CD4-positive, CD25-positive, alpha-beta regulatory T cell (primary cell): Measurements from ENCODE around the gene ERFL. TPM values are rescaled to one million over a fixed set of nuclear protein-coding genes. Genes with fewer than 3 reads are reported as not detected.

Experiments used
- ATAC-seq, 2 donors: fragments of 150-1000 bp; cut with Tn5 transposase; one replicate each; pipeline ENCODE4 v1.10.0; 2021; ENCODE audit warnings: low read depth in 2 of 2, moderate number of reproducible peaks in 2 of 2, moderate library complexity in 1 of 2
- DNase-seq, 3 donors: peaks; one replicate each; pipeline versions ENCODE4 v3.0.0 to v3.0.0-alpha.2; 2012 to 2022; ENCODE audit warnings: mixed read lengths in 1 of 3
- H3K27ac ChIP-seq: one replicate; pipeline ENCODE4 v1.7.0; 2013; ENCODE audit warnings: mild to moderate bottlenecking, low read length; ENCODE audit not compliant: insufficient read depth, poor library complexity, severe bottlenecking
- H3K27me3 ChIP-seq: one replicate; pipeline ENCODE4 v1.7.0; 2013; ENCODE audit warnings: low read length; ENCODE audit not compliant: control insufficient read depth, insufficient read depth
- H3K36me3 ChIP-seq: one replicate; pipeline ENCODE4 v1.7.0; 2013; ENCODE audit warnings: mild to moderate bottlenecking, low read length, moderate library complexity; ENCODE audit not compliant: control insufficient read depth, insufficient read depth
- H3K4me1 ChIP-seq: 2 replicates; pipeline ENCODE4 v1.7.0; 2013; ENCODE audit warnings: mild to moderate bottlenecking, low read length; ENCODE audit not compliant: insufficient read depth, control insufficient read depth, poor library complexity, severe bottlenecking
- H3K4me3 ChIP-seq: one replicate; pipeline ENCODE4 v1.7.0; 2013; ENCODE audit warnings: low read depth, mild to moderate bottlenecking, low read length, moderate library complexity
- H3K9me3 ChIP-seq, 2 experiments: 1 replicate in 1 of 2; 2 replicates in 1 of 2; pipeline ENCODE4 v1.7.0; 2013; ENCODE audit warnings: low read length in 2 of 2, mild to moderate bottlenecking in 1 of 2, moderate library complexity in 1 of 2; ENCODE audit not compliant: control insufficient read depth in 2 of 2
- H3K27ac Mint-ChIP-seq, 3 donors: one replicate each; pipeline ENCODE4 v1.8.0; 2020 to 2022; ENCODE audit warnings: mild to moderate bottlenecking in 3 of 3, mixed read lengths in 3 of 3, moderate library complexity in 2 of 3
- H3K27me3 Mint-ChIP-seq: one replicate; pipeline ENCODE4 v1.8.0; 2022; ENCODE audit warnings: mild to moderate bottlenecking, mixed read lengths
- H3K36me3 Mint-ChIP-seq: one replicate; pipeline ENCODE4 v1.8.0; 2020; ENCODE audit warnings: mixed read lengths
- H3K4me1 Mint-ChIP-seq, 4 donors: one replicate each; pipeline ENCODE4 v1.8.0; 2020 to 2022; ENCODE audit warnings: mixed read lengths in 4 of 4, mild to moderate bottlenecking in 1 of 4
- H3K4me3 Mint-ChIP-seq, 4 donors: one replicate each; pipeline ENCODE4 v1.8.0; 2020 to 2022; ENCODE audit warnings: mild to moderate bottlenecking in 4 of 4, mixed read lengths in 4 of 4, moderate library complexity in 3 of 4
- H3K9me3 Mint-ChIP-seq, 7 donors: one replicate each; pipeline ENCODE4 v1.8.0; 2020 to 2022; ENCODE audit warnings: mixed read lengths in 7 of 7, mild to moderate bottlenecking in 3 of 7, moderate library complexity in 2 of 7
- polyA plus RNA-seq, 4 donors: library from polyadenylated mRNA; unstranded; fragments of 300-500 nt; fragmentation: Illumina TruSeq; gene quantifications; one replicate each; pipeline ENCODE4 v1.2.3, GENCODE V29; 2021
- total RNA-seq: library from RNA; stranded (reverse); gene quantifications from one replicate; pipeline ENCODE4 v1.2.3, GENCODE V29; 2022

Gene ERFL
- total and polyA plus RNA-seq, 5 donors from 2014 or later: 4.7 TPM; not detected in 4

- DNase-seq: no peak
- peaks cover 42% of the 10 kb centered on the region for H3K36me3 ChIP-seq
- peaks cover 0 to 1% (median 0%) of the 10 kb centered on the region in 7 donors for H3K9me3 Mint-ChIP-seq
- H3K36me3 Mint-ChIP-seq: peaks cover 35% of the 10 kb centered on the region
- no peaks in the 10 kb centered on the region for H3K27me3 ChIP-seq
- H3K27ac ChIP-seq: no peak overlapping the region
- H3K4me3 ChIP-seq: peak overlapping the region; percentile 81
- peak overlapping the region in 1 of 3 donors; percentile 84 for H3K27ac Mint-ChIP-seq
- no peaks in the 10 kb centered on the region for H3K9me3 ChIP-seq
- H3K4me3 Mint-ChIP-seq: peak overlapping the region; percentile 70 to 96 (median 88)
- peaks cover 52% of the 10 kb centered on the region for H3K4me1 ChIP-seq
- no peak for ATAC-seq
- no peaks in the 10 kb centered on the region for H3K27me3 Mint-ChIP-seq
- peaks cover 0 to 65% (median 34%) of the 10 kb centered on the region in 4 donors for H3K4me1 Mint-ChIP-seq
Measured at GRCh38 chr19:41862445-41862986, 65.7 kb downstream of the ERFL start.

- Histone ChIP-seq H3K4me3 (peak overlapping the region; percentile 81), H3K36me3 (peaks cover 40% of the 10 kb centered on the region), H3K27me3 (no peaks in the 10 kb centered on the region), H3K4me1 (peaks cover 50% of the 10 kb centered on the region), H3K27ac (peak overlapping the region; percentile 98), H3K9me3 (no peaks in the 10 kb centered on the region)
- Mint-ChIP-seq H3K36me3 (peaks cover 35% of the 10 kb centered on the region), H3K27ac (peak overlapping the region in 2 of 3 donors; percentile 48 to 95), H3K4me1 (peaks cover 0 to 65% (median 33%) of the 10 kb centered on the region in 4 donors), H3K4me3 (peak overlapping the region; percentile 85 to 96 (median 92)), H3K9me3 (peaks cover 0 to 1% (median 0%) of the 10 kb centered on the region in 7 donors), H3K27me3 (no peaks in the 10 kb centered on the region)
- no peak for ATAC-seq
- DNase-seq: no peak
Measured at GRCh38 chr19:41861846-41862245, 66.4 kb downstream of the ERFL start.

- Histone ChIP-seq H3K4me3 (peak overlapping the region; percentile 81), H3K36me3 (peaks cover 40% of the 10 kb centered on the region), H3K9me3 (no peaks in the 10 kb centered on the region), H3K27me3 (no peaks in the 10 kb centered on the region), H3K27ac (peak overlapping the region; percentile 98), H3K4me1 (peaks cover 49% of the 10 kb centered on the region)
- ATAC-seq: no peak
- no peak for DNase-seq
- Mint-ChIP-seq H3K27me3 (no peaks in the 10 kb centered on the region), H3K4me1 (peaks cover 0 to 61% (median 31%) of the 10 kb centered on the region in 4 donors), H3K9me3 (peaks cover 0 to 1% (median 0%) of the 10 kb centered on the region in 7 donors), H3K36me3 (peaks cover 35% of the 10 kb centered on the region), H3K27ac (peak overlapping the region; percentile 83 to 95 (median 93)), H3K4me3 (peak overlapping the region; percentile 85 to 96 (median 92))
Measured at GRCh38 chr19:41861116-41861768, 67.0 kb downstream of the ERFL start.

GRCh38 chr19:41860419-41861115 lies 67.7 kb downstream of the ERFL start:
- peak overlapping the region; percentile 83 to 95 (median 93) for H3K27ac Mint-ChIP-seq
- no peaks in the 10 kb centered on the region for H3K27me3 Mint-ChIP-seq
- H3K4me1 Mint-ChIP-seq: peaks cover 0 to 57% (median 30%) of the 10 kb centered on the region in 4 donors
- ATAC-seq (no peak), DNase-seq (peak in 1 of 3 donors; percentile 40)
- peaks cover 0 to 1% (median 0%) of the 10 kb centered on the region in 7 donors for H3K9me3 Mint-ChIP-seq
- H3K4me1 ChIP-seq: peaks cover 49% of the 10 kb centered on the region
- H3K27ac ChIP-seq: peak overlapping the region; percentile 98
- peaks cover 35% of the 10 kb centered on the region for H3K36me3 Mint-ChIP-seq
- peak overlapping the region; percentile 81 for H3K4me3 ChIP-seq
- H3K9me3 ChIP-seq: no peaks in the 10 kb centered on the region
- peaks cover 40% of the 10 kb centered on the region for H3K36me3 ChIP-seq
- peak overlapping the region; percentile 85 to 96 (median 92) for H3K4me3 Mint-ChIP-seq
- H3K27me3 ChIP-seq: no peaks in the 10 kb centered on the region

- peaks cover 34% of the 10 kb centered on the region for H3K36me3 ChIP-seq
- peak within 1 kb of the TSS; percentile 98 for H3K27ac ChIP-seq
- peaks cover 0 to 1% (median 0%) of the 10 kb centered on the region in 7 donors for H3K9me3 Mint-ChIP-seq
- peak within 1 kb of the TSS; percentile 83 to 98 (median 95) for H3K27ac Mint-ChIP-seq
- H3K4me1 ChIP-seq: peaks cover 49% of the 10 kb centered on the region
- H3K27me3 Mint-ChIP-seq: no peaks in the 10 kb centered on the region
- peaks cover 0 to 55% (median 30%) of the 10 kb centered on the region in 4 donors for H3K4me1 Mint-ChIP-seq
- DNase-seq (peak; percentile 96 to 99 (median 99)), ATAC-seq (peak; percentile 82 to 85)
- H3K4me3 ChIP-seq: peak within 1 kb of the TSS; percentile 85
- peaks cover 35% of the 10 kb centered on the region for H3K36me3 Mint-ChIP-seq
- H3K27me3 ChIP-seq: no peaks in the 10 kb centered on the region
- no peaks in the 10 kb centered on the region for H3K9me3 ChIP-seq
- H3K4me3 Mint-ChIP-seq: peak within 1 kb of the TSS; percentile 85 to 96 (median 92)
Measured at GRCh38 chr19:41859618-41860418, 68.4 kb downstream of the ERFL start, which contains the start of gene RPS19. Gene RPS19 (plus strand): TSS chr19:41860255. CDS start chr19:41860775, 520 bp downstream.

- Histone ChIP-seq H3K27me3 (peaks cover 4% of the 10 kb centered on the region), H3K27ac (peak overlapping the region; percentile 98), H3K9me3 (no peaks in the 10 kb centered on the region), H3K36me3 (peaks cover 28% of the 10 kb centered on the region), H3K4me3 (peak overlapping the region; percentile 85), H3K4me1 (peaks cover 45% of the 10 kb centered on the region)
- peaks cover 29% of the 10 kb centered on the region for H3K36me3 Mint-ChIP-seq
- peaks cover 0 to 49% (median 27%) of the 10 kb centered on the region in 4 donors for H3K4me1 Mint-ChIP-seq
- peaks cover 0 to 1% (median 0%) of the 10 kb centered on the region in 7 donors for H3K9me3 Mint-ChIP-seq
- ATAC-seq (no peak), DNase-seq (no peak)
- H3K27me3 Mint-ChIP-seq: no peaks in the 10 kb centered on the region
- H3K4me3 Mint-ChIP-seq: peak overlapping the region; percentile 85 to 96 (median 92)
- H3K27ac Mint-ChIP-seq: peak overlapping the region; percentile 76 to 98 (median 95)
Measured at GRCh38 chr19:41859213-41859617, 69.0 kb downstream of the ERFL start.
